C4-2B (cell line): ENCODE data around the gene FABP6.

Source experiments
- H3K27ac ChIP-seq: fragments of 450-650 bp; 2 replicates; pipeline ENCODE4 v1.5.1; 2017
- ZFX ChIP-seq: fragments of 450-650 bp; IDR thresholded peaks from 2 replicates; pipeline ENCODE4 v1.6.1; 2017
- TF ChIP-seq, protein P1 (sequence below): fragments of 450-650 bp; conservative IDR thresholded peaks from 2 replicates; pipeline ENCODE4 v1.5.1; 2017; ENCODE audit warnings: mild to moderate bottlenecking

The FABP6 gene

DNA sequence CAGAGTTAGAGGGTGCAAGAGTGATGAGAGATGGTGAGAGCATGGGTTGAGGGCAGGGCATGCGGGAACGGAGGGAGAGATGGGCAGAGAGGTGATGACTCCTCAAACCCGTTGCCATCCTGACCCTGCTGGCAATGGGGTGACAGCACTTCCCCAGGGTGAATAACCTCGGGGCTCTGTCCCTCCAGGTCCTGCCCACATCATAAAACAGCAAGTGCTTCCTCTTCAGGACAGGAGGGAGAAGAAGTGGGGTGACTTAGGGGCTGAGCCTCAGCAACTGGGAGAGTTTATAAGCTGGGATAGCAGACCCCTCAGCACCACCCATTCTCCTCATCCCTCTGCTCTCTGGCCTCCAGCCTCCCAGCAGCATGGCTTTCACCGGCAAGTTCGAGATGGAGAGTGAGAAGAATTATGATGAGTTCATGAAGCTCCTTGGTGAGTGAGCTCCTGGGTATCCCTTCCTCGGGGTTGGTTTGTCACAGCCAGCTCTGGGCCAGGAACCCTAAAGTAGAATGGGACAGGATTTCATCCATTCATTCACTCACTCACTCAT is at the start of gene FABP6:
Gene FABP6, plus strand, starts transcription at position 317 of the 553 bp plus-strand sequence. Its CDS starts 52 bp downstream, at position 369.
- H3K27ac ChIP-seq = no peak within 1 kb of the TSS
- TF ChIP-seq, protein P1, sequence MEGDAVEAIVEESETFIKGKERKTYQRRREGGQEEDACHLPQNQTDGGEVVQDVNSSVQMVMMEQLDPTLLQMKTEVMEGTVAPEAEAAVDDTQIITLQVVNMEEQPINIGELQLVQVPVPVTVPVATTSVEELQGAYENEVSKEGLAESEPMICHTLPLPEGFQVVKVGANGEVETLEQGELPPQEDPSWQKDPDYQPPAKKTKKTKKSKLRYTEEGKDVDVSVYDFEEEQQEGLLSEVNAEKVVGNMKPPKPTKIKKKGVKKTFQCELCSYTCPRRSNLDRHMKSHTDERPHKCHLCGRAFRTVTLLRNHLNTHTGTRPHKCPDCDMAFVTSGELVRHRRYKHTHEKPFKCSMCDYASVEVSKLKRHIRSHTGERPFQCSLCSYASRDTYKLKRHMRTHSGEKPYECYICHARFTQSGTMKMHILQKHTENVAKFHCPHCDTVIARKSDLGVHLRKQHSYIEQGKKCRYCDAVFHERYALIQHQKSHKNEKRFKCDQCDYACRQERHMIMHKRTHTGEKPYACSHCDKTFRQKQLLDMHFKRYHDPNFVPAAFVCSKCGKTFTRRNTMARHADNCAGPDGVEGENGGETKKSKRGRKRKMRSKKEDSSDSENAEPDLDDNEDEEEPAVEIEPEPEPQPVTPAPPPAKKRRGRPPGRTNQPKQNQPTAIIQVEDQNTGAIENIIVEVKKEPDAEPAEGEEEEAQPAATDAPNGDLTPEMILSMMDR = no peak
- no peak for TF ChIP-seq ZFX

DNA sequence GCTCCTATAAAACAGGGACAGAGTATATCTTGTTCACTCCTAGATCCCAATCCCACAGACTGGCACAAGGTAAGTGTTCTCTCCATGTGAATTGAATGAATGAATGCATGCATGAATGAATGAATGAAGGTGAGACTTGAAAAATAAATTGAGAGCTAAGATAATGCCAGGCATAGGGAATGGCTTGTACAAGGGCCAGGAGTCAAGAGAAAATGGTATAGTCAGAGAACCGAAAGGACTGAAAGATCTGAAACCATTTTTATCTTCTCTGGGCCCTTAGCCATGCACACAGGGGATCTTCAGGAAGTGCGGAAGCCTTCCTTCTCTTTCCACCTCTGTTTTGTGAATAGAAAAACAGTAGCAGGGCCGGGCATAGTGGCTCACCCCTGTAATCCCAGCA is 48.4 kb upstream of the FABP6 start:
- H3K27ac ChIP-seq = no peak overlapping the region
- TF ChIP-seq, protein P1 = no peak
- no peak for TF ChIP-seq ZFX

- no peak overlapping the region for H3K27ac ChIP-seq
- TF ChIP-seq ZFX = no peak
- TF ChIP-seq, protein P1 = no peak
Observed at GRCh38 chr5:160181965-160182622, 47.2 kb upstream of the FABP6 start.

GRCh38 chr5:160183075-160183474 is 46.2 kb upstream of the FABP6 start:
- TF ChIP-seq, protein P1 = no peak
- no peak for TF ChIP-seq ZFX
- no peak overlapping the region for H3K27ac ChIP-seq

DNA sequence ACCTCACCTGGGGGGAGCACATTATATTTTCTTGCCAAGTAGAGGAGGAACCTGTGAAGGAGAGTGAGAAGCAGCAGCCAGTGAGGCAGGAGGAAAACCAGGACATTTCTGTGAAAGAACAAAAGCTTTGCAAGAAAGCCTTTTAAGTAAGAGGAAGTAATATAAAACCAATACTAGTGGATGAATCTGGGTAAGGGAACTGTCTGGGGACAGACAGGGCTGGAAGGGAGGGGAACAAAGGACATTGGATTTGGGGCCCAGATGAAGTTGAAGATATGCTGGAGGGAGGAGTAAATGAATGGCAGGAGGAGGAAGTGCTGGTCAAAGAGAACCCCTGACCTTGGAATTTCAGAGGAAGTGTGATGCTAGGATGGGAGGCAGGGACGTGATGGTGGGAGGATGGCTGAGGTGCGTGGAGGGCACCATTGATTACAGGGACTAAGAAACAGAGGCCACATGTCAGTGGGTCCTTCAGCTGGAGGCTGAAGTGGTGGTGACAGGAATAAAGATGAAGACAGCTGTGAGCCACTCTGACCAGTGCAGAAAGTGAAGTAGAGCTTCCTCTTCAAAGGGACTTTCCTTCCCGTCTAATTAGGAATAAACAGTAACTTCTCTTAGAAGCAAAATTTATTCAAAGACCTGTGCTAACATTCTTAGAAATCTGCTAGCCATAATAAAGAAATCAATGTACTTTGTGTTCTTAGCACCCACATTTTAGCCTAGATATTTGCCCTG is 43.5 kb upstream of the FABP6 start:
- H3K27ac ChIP-seq = no peak overlapping the region

DNA sequence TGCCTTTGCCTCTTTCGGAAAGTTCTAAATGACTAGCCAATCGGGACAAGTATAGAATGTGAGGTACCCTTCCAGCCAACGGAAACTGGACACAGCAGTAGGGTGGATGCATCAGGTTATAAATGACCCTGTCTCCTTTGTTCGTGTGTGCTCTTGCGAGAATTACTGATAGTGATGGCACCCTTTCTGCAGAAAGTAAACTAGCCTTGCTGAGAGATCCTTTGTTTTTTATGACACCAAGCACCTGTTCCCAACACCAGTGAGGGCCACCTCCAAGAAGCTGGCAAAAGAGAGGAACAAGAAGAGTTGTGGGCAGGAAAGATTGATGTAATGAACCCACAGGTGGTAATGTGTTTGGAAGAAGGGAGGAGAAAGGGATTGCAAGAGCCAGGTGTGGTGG is 42.8 kb upstream of the FABP6 start:
- no peak for TF ChIP-seq ZFX
- TF ChIP-seq, protein P1 = no peak
- H3K27ac ChIP-seq = no peak overlapping the region

More for the DNA sequence above, 43.5 kb upstream of the FABP6 start:
- TF ChIP-seq ZFX = no peak
- TF ChIP-seq, protein P1 = no peak

DNA sequence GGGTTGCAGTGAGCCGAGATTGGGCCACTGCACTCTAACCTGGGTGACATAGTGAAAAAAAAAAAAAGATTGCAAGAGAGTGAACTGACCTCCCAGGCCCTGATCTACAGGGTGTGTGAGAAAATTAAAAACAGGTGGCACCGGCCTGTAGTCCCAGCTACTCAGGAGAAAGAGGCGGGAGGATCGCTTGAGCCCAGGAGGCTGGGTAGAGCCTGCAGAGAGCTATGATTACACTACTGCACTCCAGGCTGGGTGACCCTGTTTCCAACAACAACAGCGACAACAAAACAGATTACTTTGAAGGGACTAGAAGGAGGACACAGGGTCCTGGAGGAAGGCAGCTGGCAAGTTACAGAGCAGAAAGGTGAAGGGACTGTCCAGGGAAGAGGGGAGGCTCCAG is 42.2 kb upstream of the FABP6 start:
- TF ChIP-seq, protein P1 = no peak
- no peak for TF ChIP-seq ZFX
- no peak overlapping the region for H3K27ac ChIP-seq
